Measurements from ENCODE around the gene VSTM1. TPM values are rescaled to one million over a fixed set of nuclear protein-coding genes. Genes with fewer than 3 reads are reported as not detected.

VSTM1 gene, protein sequence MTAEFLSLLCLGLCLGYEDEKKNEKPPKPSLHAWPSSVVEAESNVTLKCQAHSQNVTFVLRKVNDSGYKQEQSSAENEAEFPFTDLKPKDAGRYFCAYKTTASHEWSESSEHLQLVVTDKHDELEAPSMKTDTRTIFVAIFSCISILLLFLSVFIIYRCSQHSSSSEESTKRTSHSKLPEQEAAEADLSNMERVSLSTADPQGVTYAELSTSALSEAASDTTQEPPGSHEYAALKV
- not detected in 3 replicates for total RNA-seq

GRCh38 chr19:54063350-54064116, at the start of gene VSTM1:
VSTM1 (minus strand) TSS chr19:54063897; CDS start chr19:54063777, 120 bp downstream.
- no peaks in the 10 kb centered on the region for H3K36me3 Mint-ChIP-seq
- DNase-seq (ENCODE audit: low spot score in 2 of 2, unreplicated experiment in 2 of 2): no peak
- no peak within 1 kb of the TSS for H3K27ac Mint-ChIP-seq
- peaks cover 10% of the 10 kb centered on the region for H3K27me3 Mint-ChIP-seq (ENCODE audit: low read depth)
- TF ChIP-seq CTCF (IDR thresholded peaks at IDR 0.05; ENCODE audit: unreplicated experiment): no peak
- no peak within 1 kb of the TSS for H3K4me3 Mint-ChIP-seq
- peaks cover 3% of the 10 kb centered on the region for H3K9me3 Mint-ChIP-seq
- no peaks in the 10 kb centered on the region for H3K4me1 Mint-ChIP-seq

DNA sequence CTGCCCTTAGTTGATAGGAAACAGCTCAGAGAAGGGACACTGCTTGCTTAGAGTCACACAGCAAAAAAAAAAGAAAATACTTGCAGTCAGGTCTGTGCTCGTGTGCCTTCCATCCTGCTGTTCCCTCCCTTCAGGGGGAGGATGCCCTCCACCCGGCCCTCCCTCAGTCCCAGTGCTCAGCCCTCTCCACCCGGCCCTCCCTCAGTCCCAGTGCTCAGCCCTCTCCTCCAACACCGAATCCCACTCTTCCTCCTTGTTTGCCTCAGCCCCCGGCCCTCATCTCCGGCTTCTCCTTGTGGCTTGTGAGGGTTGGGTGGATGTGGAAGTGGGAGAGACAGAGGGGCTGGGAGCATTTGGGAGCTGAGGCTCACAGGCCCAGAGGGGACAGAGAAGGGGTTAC, 46.0 kb upstream of the VSTM1 start:
- no peak for TF ChIP-seq CTCF (IDR thresholded peaks at IDR 0.05; ENCODE audit: unreplicated experiment)
- Mint-ChIP-seq H3K36me3 (peaks cover 18% of the 10 kb centered on the region), H3K27ac (no peak overlapping the region), H3K27me3 (ENCODE audit: low read depth) (no peaks in the 10 kb centered on the region), H3K4me1 (peaks cover 7% of the 10 kb centered on the region), H3K9me3 (no peaks in the 10 kb centered on the region), H3K4me3 (no peak overlapping the region)
- no peak for DNase-seq (ENCODE audit: low spot score in 2 of 2, unreplicated experiment in 2 of 2)

DNA sequence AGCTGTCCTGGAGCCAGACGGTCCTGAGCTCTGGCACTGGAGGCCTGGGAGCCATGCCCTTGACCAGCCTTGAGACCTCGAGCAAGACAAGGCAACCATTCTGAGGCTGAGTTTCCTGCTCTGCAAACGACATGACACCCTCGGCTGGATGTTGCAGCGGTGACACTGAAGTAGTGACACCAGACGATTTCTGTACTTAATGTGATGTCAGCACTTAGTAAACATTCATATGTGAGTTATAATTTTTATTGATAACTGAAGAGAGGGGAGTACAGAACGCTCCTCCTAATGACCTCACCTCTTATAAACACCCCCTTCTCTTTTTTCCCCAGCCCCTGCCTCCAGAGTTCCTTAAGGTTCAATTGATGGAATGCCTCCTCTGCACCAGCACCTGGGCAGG, 44.8 kb upstream of the VSTM1 start:
- H3K9me3 Mint-ChIP-seq: no peaks in the 10 kb centered on the region
- H3K4me3 Mint-ChIP-seq: no peak overlapping the region
- H3K27me3 Mint-ChIP-seq (ENCODE audit: low read depth): no peaks in the 10 kb centered on the region
- no peak overlapping the region for H3K27ac Mint-ChIP-seq
- H3K4me1 Mint-ChIP-seq: peaks cover under 1% of the 10 kb centered on the region
- DNase-seq (ENCODE audit: low spot score in 2 of 2, unreplicated experiment in 2 of 2): no peak
- H3K36me3 Mint-ChIP-seq: peaks cover 18% of the 10 kb centered on the region
- no peak for TF ChIP-seq CTCF (IDR thresholded peaks at IDR 0.05; ENCODE audit: unreplicated experiment)

- no peaks in the 10 kb centered on the region for H3K9me3 Mint-ChIP-seq
- H3K36me3 Mint-ChIP-seq: peaks cover 18% of the 10 kb centered on the region
- H3K4me1 Mint-ChIP-seq: peaks cover 4% of the 10 kb centered on the region
- TF ChIP-seq CTCF (IDR thresholded peaks at IDR 0.05; ENCODE audit: unreplicated experiment): no peak
- no peak overlapping the region for H3K27ac Mint-ChIP-seq
- no peak for DNase-seq (ENCODE audit: low spot score in 2 of 2, unreplicated experiment in 2 of 2)
- H3K4me3 Mint-ChIP-seq: no peak overlapping the region
- H3K27me3 Mint-ChIP-seq (ENCODE audit: low read depth): no peaks in the 10 kb centered on the region
Observed at GRCh38 chr19:54107876-54108490, 44.3 kb upstream of the VSTM1 start.

DNA sequence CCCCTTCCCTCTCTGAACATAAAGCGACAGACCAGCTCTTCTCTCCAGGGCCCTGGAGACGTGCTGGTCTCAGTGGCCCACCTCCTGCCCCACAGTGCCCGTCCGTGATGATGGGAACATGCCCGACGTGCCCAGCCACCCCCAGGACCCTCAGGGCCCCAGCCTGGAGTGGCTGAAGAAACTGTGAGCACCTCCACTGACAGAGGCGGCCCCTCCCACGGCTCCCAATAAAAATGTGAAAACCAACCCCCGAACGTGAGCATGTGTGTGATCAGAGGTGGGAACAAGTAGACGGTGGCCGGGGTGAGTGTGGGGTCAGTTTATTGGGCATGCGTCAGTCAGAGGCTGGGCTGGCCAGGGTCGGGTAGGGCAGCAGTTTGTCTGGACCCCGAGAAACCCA, 43.0 kb upstream of the VSTM1 start:
- H3K36me3 Mint-ChIP-seq: peaks cover 19% of the 10 kb centered on the region
- no peaks in the 10 kb centered on the region for H3K27me3 Mint-ChIP-seq (ENCODE audit: low read depth)
- H3K4me3 Mint-ChIP-seq: no peak overlapping the region
- H3K9me3 Mint-ChIP-seq: no peaks in the 10 kb centered on the region
- H3K4me1 Mint-ChIP-seq: peaks cover 9% of the 10 kb centered on the region
- no peak overlapping the region for H3K27ac Mint-ChIP-seq
- no peak for TF ChIP-seq CTCF (IDR thresholded peaks at IDR 0.05; ENCODE audit: unreplicated experiment)
- no peak for DNase-seq (ENCODE audit: low spot score in 2 of 2, unreplicated experiment in 2 of 2)

Measured in mesothelial cell of epicardium (in vitro differentiated cells).